PC-3 (cell line): ENCODE data around the gene TRIM26.

ENCODE experiments used
- CTCF ChIP-seq: fragments of 300-600 bp; sonication (generic); conservative IDR thresholded peaks from 2 replicates; pipeline ENCODE4 v1.5.1; 2017; ENCODE audit warnings: antibody characterized with exemption, low read depth, mild to moderate bottlenecking, low read length
- EZH2 ChIP-seq: fragments of 300-600 bp; sonication (generic); IDR thresholded peaks from one replicate; pipeline ENCODE4 v1.6.1; 2017; ENCODE audit warnings: antibody characterized with exemption, mild to moderate bottlenecking, low read length; ENCODE audit not compliant: unreplicated experiment
- EZH2phosphoT487 ChIP-seq: fragments of 300-600 bp; sonication (generic); IDR thresholded peaks from 2 replicates; pipeline ENCODE4 v1.6.1; 2018; ENCODE audit warnings: mild to moderate bottlenecking, antibody characterized with exemption, low read length, borderline replicate concordance

- TF ChIP-seq CTCF, result no peak
- TF ChIP-seq EZH2phosphoT487, result no peak
- TF ChIP-seq EZH2, result no peak
Observed at GRCh38 chr6:30192076-30192475, 21.1 kb downstream of the TRIM26 start.
